GM19023 (cell line): ENCODE data around the gene CGB1.
"Not testable (repeated sequence)": the region's sequence is repeated elsewhere in the genome, so short reads cannot be mapped to it uniquely, and the experiment has no call there.

Experiments used
- ATAC-seq: cut with Tn5 transposase; IDR thresholded peaks from one replicate; pipeline ENCODE4 v1.9.1; 2021; ENCODE audit warnings: mild to moderate bottlenecking, moderate library complexity; ENCODE audit not compliant: unreplicated experiment

CGB1 gene

DNA sequence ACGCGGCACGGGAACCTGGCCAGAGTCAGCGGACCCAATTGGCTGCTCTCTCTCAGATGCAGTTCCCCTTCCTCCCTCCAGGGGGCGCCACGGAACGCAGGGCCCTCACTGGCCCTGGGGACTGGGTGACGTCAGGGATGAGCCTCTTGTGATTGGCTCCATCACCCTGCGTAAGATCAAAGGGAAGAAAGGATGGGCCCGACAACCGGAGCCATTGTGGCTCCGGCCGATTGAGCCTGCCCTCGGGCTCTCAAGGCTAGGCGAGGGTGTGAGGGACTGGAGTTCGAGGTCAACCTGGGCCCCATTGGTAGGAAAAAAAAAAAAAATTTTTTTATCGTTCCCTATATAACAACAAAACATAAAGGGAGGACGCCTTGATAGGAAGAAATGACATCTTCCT lies at the start of gene CGB1:
TSS of gene CGB1 (minus strand) at position 81 of the 400 bp plus-strand sequence. CDS start 184 bp downstream, outside the sequence.
- not testable (repeated sequence) for ATAC-seq

- no peak for ATAC-seq
These were observed 49.6 kb upstream of the CGB1 start for GRCh38 chr19:49086296-49086695.

DNA sequence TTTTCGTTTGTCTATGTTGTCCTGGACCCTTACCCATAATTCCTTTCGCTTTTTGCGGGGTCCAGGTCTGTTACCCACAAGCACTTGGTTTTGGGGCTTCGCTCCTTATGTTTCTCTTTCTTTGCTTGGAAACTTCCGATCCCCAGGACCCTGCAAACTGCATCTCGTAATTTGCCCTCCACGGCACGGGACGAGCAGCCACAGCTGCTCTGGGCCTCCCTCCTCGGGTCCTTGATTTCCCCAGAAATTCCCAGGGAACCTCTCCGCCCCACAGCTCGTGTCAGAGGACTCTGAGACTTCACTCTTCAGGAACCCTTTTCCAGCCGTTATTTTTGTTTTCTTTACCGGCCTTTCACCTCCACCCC lies 49.2 kb upstream of the CGB1 start:
- ATAC-seq = no peak

DNA sequence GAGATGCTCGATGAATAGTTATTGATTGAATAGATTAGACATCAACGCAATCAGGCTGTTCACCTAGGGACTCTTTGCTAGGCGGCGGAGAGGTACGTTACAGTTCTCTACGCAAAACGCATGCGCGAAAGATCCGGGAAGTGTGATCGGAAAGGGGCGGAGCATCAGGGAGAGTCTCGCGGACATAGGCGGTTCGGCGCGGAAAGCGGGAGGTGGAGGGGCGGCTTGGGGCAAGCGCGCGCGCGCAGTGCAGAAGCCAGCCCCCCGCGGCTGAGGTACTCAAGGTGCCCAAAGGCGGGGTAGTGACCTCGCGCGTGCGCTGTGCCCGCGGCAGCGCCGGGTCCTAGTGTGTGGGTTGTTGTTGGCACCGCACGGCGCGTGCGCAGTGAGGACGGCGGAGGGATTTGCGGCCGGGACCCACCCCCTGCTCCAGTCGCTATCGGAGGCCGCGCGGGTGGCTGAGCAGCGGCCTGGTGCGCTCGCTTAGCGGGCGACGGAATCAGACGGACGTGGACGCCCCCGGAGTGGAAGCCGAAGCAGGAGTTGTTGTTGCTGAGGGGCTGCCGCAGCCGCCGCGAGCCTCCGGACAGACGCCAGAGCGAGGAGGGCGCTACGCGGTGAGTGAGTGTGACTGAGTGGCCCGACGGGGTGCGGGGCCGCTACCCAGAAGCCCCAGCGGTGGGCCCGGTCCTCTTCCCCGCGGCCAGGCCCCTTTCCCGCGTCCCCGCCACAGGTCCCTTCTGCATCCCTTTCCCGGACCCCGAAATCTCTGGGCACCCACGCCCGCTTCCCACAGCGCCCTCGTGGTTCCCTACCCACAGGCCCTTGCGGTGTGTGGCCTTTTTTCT lies 48.5 kb upstream of the CGB1 start, which contains the start of gene SNRNP70:
TSS of gene SNRNP70 (plus strand) at position 432 of the 848 bp plus-strand sequence. CDS start 964 bp downstream, outside the sequence.
- ATAC-seq = peak; percentile 87

DNA sequence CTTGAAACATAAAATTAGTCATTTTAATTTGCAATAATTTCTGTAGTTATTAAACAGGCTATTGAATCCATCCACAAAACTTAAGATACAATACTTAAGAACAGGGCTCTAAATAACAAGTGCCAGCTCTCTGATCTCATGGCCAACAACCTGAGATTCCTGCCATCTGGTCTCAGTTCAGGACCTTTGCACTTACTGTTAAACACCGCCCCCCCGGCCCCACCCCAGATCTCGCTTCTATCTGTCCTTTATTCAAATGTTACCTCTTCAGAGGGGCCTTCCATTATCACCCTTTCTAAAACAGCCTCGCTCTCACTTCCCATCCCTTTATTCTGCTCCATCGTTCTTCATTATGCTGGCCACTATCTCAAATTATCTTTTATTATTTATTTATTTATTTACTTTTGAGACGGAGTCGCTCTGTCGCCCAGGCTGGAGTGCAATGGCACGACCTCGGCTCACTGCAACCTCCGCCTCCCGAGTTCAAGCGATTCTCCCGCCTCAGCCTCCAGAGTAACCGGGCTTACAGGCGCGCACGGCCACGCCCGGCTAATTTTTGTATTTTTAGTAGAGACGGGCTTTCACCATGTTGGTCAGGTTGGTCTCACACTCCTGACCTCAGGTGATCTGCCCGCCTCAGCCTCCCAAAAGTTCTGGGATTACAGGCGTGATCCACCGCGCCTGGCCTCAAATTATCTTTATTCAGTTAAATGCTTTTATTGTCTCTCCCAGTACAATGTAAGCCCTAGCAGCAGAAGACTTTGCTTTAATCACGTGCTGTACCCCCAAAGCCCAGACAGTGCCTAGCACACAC lies 47.7 kb upstream of the CGB1 start:
- no peak for ATAC-seq

GRCh38 chr19:49081273-49081672 lies 44.6 kb upstream of the CGB1 start:
- ATAC-seq = no peak

DNA sequence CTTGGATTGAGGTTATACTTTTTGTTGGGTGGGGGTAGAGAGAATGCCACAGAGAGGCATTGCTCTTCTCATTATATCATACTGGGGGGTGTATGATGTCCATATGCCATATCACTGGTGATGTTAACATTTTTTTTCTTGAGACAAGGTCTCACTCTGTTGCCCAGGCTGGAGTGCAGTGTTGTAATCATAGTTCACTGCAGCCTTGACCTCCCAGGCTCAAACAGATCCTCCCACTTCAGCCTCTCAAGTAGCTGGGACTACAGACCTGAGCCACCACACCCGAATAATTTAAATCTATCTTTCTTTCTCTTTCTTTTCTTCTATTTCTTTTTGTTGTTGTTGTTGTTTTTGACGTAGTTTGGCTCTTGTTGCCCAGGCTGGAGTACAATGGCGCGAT lies 43.7 kb upstream of the CGB1 start:
- ATAC-seq = no peak

DNA sequence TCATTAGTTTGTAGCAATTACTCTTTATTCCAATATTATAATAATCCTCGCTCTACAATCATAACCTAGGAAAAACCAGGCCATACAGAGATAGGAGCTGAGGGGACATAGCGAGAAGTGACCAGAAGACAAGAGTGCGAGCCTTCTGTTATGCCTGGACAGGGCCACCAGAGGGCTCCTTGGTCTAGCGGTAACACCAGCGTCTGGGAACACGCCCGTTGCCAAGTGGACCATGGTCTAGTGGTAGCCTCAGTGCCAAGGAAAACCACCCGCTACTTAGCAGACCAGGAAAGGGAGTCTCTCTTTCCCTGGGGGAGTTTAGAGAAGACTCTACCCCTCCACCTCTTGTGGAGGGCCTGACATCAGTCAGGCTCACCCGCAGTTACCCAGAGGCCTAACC lies 38.2 kb upstream of the CGB1 start:
- ATAC-seq = not testable (repeated sequence)

DNA sequence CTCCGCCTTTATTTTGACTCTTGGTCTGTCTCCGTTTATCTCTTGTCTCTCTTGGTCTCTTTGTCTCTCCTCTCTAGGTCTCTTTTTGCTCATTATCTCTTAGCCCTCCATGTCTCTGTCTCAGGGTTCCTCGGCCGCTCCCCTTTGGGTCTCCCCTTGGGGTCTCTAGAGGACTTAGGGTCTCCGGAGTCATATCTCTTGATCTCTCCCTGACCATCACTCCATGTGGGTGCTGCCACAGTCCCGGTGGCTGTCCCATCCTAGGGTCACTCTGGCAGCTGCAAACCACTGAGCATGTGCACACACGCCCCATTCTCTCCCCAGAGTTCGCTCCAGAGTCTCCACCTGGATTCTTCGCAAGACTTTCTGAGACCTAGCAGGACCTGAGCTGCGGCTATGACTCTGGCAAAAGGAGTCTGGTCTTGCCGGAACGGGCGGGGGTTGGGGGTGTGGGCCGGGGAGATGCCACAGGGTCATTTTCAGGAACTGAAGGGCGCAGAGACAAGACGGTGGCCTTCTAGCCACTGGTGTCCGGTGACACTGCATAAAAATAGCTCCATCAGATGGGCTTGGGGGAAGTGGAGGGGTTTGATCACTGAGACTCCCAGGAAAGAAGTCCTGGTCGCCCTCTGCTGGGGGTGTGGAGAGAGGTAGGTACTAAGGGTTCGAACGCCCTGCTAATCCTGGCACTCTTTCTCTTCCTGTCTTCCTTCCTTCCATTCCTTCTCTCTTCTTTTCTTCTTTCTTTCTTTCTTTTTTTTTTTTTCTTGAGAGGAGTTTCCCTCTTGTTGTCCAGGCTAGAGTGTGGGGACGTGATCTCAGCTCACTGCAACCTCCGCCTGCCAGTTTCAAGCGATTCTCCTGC lies 37.1 kb upstream of the CGB1 start:
- no peak for ATAC-seq

- ATAC-seq = no peak
These were observed 35.3 kb upstream of the CGB1 start for GRCh38 chr19:49071860-49072547.

DNA sequence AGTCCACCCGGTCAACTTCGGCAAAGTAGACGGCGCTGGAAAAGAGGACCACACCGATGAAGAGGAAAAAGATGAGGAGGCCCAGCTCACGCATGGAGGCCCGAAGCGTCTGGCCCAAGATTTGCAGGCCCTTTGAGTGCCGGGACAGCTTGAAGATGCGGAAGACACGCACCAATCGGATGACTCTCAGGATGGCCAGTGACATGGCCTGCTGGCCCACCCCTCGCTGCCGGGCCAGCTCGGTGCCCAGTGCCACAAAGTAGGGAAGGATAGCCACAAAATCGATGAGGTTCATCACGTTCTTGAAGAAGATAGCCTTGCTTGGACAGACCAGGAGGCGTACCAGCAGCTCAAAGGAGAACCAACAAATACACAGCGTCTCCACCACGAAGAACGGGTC lies 33.7 kb upstream of the CGB1 start:
- no peak for ATAC-seq

GRCh38 chr19:49069026-49069425 lies 32.3 kb upstream of the CGB1 start:
- ATAC-seq = no peak

GRCh38 chr19:49067554-49067953 lies 30.9 kb upstream of the CGB1 start:
- ATAC-seq = no peak

- no peak for ATAC-seq
These were observed 29.3 kb upstream of the CGB1 start for GRCh38 chr19:49065905-49066512.

DNA sequence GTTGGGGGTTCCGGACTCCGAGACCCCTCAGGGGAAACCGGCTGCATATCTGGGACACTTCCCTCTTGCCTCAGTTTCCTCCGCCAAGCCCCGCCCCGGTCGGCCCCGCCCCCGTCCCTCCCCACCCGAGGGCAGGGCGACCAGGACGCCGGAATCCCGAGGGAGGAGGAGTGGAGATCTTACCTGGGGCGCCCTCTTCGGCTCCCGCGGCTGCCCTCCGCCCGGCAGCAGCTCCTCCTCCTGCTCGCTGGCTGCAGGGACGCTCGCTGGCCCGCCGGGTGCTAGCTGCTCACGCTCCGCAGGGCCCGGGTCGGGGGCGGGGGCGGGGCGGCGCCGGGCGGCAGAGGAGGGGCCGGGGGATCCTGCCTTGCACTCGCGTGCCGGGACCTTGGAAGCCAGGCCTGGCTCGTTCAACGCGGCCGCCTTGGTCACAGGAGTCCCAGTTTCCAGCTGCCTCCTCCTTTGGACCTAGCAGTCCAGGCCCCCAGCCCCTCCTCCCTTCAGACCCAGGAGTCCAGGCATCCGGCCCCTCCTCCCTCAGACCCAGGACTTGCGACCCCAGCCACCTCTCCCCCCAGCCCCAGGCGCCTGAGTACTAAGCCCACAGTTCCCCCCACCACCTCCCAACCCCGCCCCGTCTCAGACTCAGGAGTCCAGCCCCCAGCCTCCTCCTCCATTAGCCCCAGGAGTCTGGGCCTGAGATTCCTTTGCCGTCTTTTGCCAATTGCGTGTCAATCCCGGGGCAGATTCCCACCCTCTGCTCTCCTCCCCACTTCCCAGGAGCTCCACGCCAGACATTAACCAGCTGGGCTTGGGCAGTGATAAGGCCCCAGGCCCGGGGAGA lies 28.3 kb upstream of the CGB1 start, which contains the start of gene NTF4:
TSS of gene NTF4 (minus strand) at position 51 of the 844 bp plus-strand sequence. CDS start 2,821 bp downstream, outside the sequence.
- no peak for ATAC-seq

DNA sequence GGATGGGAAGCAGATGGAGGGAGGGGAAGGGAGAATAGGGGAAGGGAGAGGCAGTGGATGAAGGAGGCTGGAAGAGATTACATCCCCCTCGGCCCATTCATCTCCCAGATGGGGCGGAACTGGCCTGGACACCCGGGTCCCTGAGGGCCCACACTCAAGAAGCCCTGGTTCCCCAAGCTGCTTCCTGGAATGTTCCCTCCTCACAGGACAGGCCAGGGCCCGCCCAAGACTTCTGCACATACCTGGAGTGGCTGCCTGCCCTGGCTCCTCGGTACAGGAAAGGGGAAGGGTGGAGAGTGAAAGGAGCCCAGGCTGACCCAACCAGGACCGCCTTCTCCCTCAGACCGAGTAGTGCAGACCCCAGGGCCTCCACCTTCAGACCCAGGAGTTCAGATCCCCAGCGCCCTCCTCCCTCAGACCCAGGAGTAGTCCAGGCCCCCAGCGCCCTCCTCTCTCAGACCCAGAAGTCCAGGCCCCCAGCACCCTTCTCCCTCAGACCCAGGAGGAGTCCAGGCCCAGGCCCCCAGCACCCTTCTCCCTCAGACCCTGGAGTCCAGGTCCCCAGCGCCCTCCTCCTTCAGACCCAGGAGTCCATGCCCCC lies 27.4 kb upstream of the CGB1 start:
- ATAC-seq = no peak

DNA sequence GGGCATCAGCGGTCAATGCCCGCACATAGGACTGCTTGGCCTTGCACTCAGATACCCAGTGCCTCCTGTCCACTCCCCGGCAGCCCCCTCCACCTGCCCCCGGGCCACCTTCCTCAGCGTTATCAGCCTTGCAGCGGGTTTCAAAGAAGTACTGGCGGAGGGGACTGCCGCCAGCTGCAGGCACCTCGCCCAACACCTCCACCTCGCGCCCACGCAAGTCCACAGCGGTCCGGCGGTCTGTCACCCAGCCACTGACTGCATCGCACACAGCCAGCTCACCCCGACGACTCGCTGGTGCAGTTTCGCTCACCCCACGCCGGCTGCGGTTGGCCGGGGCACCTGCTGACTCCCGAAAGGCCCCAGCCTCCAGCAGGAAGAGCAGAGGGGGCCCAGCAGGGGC lies 24.8 kb upstream of the CGB1 start:
- no peak for ATAC-seq

GRCh38 chr19:49061000-49061399 lies 24.3 kb upstream of the CGB1 start:
- ATAC-seq = no peak

GRCh38 chr19:49059053-49059452 lies 22.4 kb upstream of the CGB1 start:
- ATAC-seq = no peak
